GM12891 (cell line): ENCODE results near the gene CD244.

Experiments
- PAX5 ChIP-seq: IDR thresholded peaks from 2 replicates; pipeline ENCODE4 v1.6.1; 2011; ENCODE audit warnings: low read length, moderate library complexity, mild to moderate bottlenecking; ENCODE audit not compliant: insufficient read depth, severe bottlenecking
- POLR2A ChIP-seq: IDR thresholded peaks from 2 replicates; pipeline ENCODE4 v1.6.1; 2011; ENCODE audit warnings: low read depth, low read length, control low read depth
- POLR2AphosphoS5 ChIP-seq: IDR thresholded peaks from 2 replicates; pipeline ENCODE4 v1.6.1; 2011; ENCODE audit warnings: low read depth, low read length, control low read depth
- SPI1 ChIP-seq: IDR thresholded peaks from 2 replicates; pipeline ENCODE4 v1.6.1; 2011; ENCODE audit warnings: low read depth, low read length, control low read depth
- TAF1 ChIP-seq: IDR thresholded peaks from 2 replicates; pipeline ENCODE4 v1.6.1; 2011; ENCODE audit warnings: low read depth, low read length, control low read depth

GRCh38 chr1:160874935-160875334 lies 12.2 kb upstream of the CD244 start:
- TF ChIP-seq POLR2AphosphoS5 (no peak), SPI1 (no peak), POLR2A (no peak), TAF1 (no peak), PAX5 (no peak)
